GM15510 (cell line): ENCODE results near the gene SLCO4A1.

ENCODE experiments used
- POLR2A ChIP-seq: IDR thresholded peaks from 3 replicates; pipeline ENCODE4 v1.6.1; 2011; ENCODE audit warnings: borderline replicate concordance; ENCODE audit not compliant: insufficient read length; ENCODE audit errors: extremely low read depth

SLCO4A1 gene

GRCh38 chr20:62682912-62683517 is 40.7 kb downstream of the SLCO4A1 start:
- TF ChIP-seq POLR2A, result no peak

GRCh38 chr20:62684981-62685380 is 42.7 kb downstream of the SLCO4A1 start:
- no peak for TF ChIP-seq POLR2A

- TF ChIP-seq POLR2A, result no peak
Measured at GRCh38 chr20:62685781-62686555, 43.7 kb downstream of the SLCO4A1 start.

- TF ChIP-seq POLR2A, result no peak
Measured at GRCh38 chr20:62686869-62687830, 44.8 kb downstream of the SLCO4A1 start.

GRCh38 chr20:62688083-62688482 is 45.8 kb downstream of the SLCO4A1 start:
- no peak for TF ChIP-seq POLR2A

- no peak for TF ChIP-seq POLR2A
Measured at GRCh38 chr20:62688855-62689460, 46.7 kb downstream of the SLCO4A1 start.

GRCh38 chr20:62689861-62690260 is 47.6 kb downstream of the SLCO4A1 start:
- TF ChIP-seq POLR2A, result no peak

- TF ChIP-seq POLR2A, result no peak
Measured at GRCh38 chr20:62690261-62690820, 48.0 kb downstream of the SLCO4A1 start.

- TF ChIP-seq POLR2A, result no peak
Measured at GRCh38 chr20:62691487-62691886, 49.2 kb downstream of the SLCO4A1 start.

GRCh38 chr20:62692176-62692575 is 49.9 kb downstream of the SLCO4A1 start:
- no peak for TF ChIP-seq POLR2A

- TF ChIP-seq POLR2A, result no peak
Measured at GRCh38 chr20:62692801-62693523, 50.7 kb downstream of the SLCO4A1 start.

GRCh38 chr20:62693524-62693922 is 51.2 kb downstream of the SLCO4A1 start:
- no peak for TF ChIP-seq POLR2A

GRCh38 chr20:62694106-62694505 is 51.8 kb downstream of the SLCO4A1 start:
- no peak for TF ChIP-seq POLR2A

GRCh38 chr20:62694868-62695267 is 52.6 kb downstream of the SLCO4A1 start:
- no peak for TF ChIP-seq POLR2A
